HepG2 (cell line): ENCODE results near the gene DENND1C. TPM values are rescaled to one million over a fixed set of nuclear protein-coding genes. Genes with fewer than 3 reads are reported as not detected.

ENCODE experiments used
- HNRNPL ChIP-seq: fragments of 200-400 bp; formaldehyde crosslinking; IDR thresholded peaks from 2 replicates; pipeline ENCODE4 v1.6.1; 2017; ENCODE audit warnings: mild to moderate bottlenecking, low read depth, low read length
- IKZF4 ChIP-seq: sonication (generic); formaldehyde crosslinking; IDR thresholded peaks from 2 replicates; pipeline ENCODE4 v1.5.1; 2020; ENCODE audit warnings: borderline replicate concordance, mild to moderate bottlenecking, low read depth, missing genetic modification reagents; ENCODE audit errors: not compliant biosample characterization
- KLF16 ChIP-seq, 2 experiments: sonication (generic) in 1 of 2; formaldehyde crosslinking in 1 of 2; IDR thresholded peaks; 2 replicates each; pipeline versions ENCODE4 v1.6.1 to v1.8.0; 2016 to 2023; ENCODE audit warnings: missing genetic modification reagents in 2 of 2, missing compliant biosample characterization in 1 of 2
- RAD21 ChIP-seq: fragments of 450-650 bp; formaldehyde crosslinking; IDR thresholded peaks from 2 replicates; pipeline ENCODE4 v1.5.0; 2020; ENCODE audit warnings: mild to moderate bottlenecking
- STAG1 ChIP-seq: sonication (generic); formaldehyde crosslinking; IDR thresholded peaks from 2 replicates; pipeline ENCODE4 v1.4.0; 2020; ENCODE audit warnings: missing genetic modification reagents
- ZNF441 ChIP-seq: sonication (generic); formaldehyde crosslinking; IDR thresholded peaks from 2 replicates; pipeline ENCODE4 v1.7.0; 2021; ENCODE audit warnings: missing genetic modification reagents, borderline replicate concordance
- ZNF740 ChIP-seq: sonication (generic); formaldehyde crosslinking; IDR thresholded peaks from 2 replicates; pipeline ENCODE4 v1.4.0; 2020; ENCODE audit warnings: missing genetic modification reagents
- polyA plus RNA-seq, 8 experiments: library from polyadenylated mRNA; depleted of rRNA in 3 of 8; stranded (reverse) in 7 of 8; unstranded in 1 of 8; fragments of >200 nt; fragmentation: Illumina TruSeq in 4 of 8; extraction: Trizol in 4 of 8; gene quantifications; 2 replicates each; pipeline versions ENCODE4 v1.2.1 to v1.2.3, GENCODE V29; 2011 to 2016; ENCODE audit warnings: low read depth in 4 of 8, missing spikeins in 1 of 8, mixed read lengths in 1 of 8; ENCODE audit not compliant: insufficient read depth in 1 of 8
- total RNA-seq, 5 experiments: library from RNA; depleted of rRNA; stranded (reverse); fragments of >200 nt; fragmentation: Illumina TruSeq; extraction: Trizol; gene quantifications; 2 replicates each; pipeline ENCODE4 v1.2.3, GENCODE V29; 2016; ENCODE audit warnings: low read depth in 1 of 5
- TF ChIP-seq, protein P1 (sequence below): sonication (generic); formaldehyde crosslinking; IDR thresholded peaks from 2 replicates; pipeline ENCODE4 v1.5.0; 2020; ENCODE audit warnings: mild to moderate bottlenecking, missing genetic modification reagents, moderate library complexity
- TF ChIP-seq, protein P2 (sequence below): sonication (generic); formaldehyde crosslinking; IDR thresholded peaks from 2 replicates; pipeline ENCODE4 v1.4.0; 2020; ENCODE audit warnings: low read depth, missing genetic modification reagents
- TF ChIP-seq, protein P3 (sequence below), 2 experiments: sonication (generic) in 1 of 2; formaldehyde crosslinking in 1 of 2; IDR thresholded peaks; 2 replicates each; pipeline versions ENCODE4 v1.4.0 to v1.6.1; 2016 to 2020; ENCODE audit warnings: borderline replicate concordance in 1 of 2, low read depth in 1 of 2, mild to moderate bottlenecking in 1 of 2, missing genetic modification reagents in 1 of 2
- TF ChIP-seq, protein P4 (sequence below): sonication (generic); formaldehyde crosslinking; IDR thresholded peaks from 2 replicates; pipeline ENCODE4 v1.5.1; 2020; ENCODE audit warnings: mild to moderate bottlenecking, missing genetic modification reagents, moderate library complexity

DENND1C gene
- total and polyA plus RNA-seq, 2 of the 13 experiments (the other 11 are each of a cell fraction or from before 2014, with no cell fraction given), result 0.04 to 0.73 TPM

DNA sequence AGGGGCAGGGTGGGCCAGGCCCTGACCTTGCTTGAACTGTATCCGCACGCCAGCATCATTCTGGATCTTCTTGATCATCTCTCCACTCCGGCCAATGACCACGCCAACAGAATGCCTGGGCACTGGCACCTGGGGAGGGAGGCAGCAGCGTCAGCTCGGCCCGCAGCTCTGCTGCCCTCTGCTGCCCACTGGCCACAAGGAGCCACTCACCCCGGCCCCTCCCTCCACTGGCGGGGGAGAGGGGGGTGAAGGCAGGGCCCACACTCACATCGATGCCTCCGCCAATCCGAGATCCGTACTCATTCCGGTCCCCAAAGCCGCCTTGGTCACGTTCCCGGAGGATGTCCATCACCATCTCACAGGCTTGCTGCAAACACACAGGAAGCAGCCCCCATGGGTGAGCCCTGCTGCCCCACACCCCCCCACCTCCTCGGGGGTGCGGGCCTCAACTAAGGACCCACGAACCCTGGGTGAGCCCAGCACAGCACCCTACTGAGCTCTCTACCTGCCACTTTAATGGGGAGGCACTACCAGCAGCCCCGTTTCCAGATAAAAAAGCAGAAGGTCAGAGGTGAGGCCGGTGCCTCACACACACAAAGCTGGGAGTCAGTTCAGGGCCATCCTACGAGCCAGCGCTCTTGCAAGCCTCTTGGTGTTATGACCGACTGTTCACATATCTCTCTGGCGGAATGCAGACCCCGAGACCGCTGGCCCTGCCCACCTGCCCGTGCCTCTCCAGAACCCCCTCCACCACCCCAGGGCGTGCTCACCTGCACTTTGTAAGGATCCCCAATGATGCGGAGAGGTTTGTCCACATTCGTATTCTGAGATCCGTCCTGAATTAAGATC, 63.6 kb downstream of the DENND1C start (continued):
- TF ChIP-seq, protein P1, sequence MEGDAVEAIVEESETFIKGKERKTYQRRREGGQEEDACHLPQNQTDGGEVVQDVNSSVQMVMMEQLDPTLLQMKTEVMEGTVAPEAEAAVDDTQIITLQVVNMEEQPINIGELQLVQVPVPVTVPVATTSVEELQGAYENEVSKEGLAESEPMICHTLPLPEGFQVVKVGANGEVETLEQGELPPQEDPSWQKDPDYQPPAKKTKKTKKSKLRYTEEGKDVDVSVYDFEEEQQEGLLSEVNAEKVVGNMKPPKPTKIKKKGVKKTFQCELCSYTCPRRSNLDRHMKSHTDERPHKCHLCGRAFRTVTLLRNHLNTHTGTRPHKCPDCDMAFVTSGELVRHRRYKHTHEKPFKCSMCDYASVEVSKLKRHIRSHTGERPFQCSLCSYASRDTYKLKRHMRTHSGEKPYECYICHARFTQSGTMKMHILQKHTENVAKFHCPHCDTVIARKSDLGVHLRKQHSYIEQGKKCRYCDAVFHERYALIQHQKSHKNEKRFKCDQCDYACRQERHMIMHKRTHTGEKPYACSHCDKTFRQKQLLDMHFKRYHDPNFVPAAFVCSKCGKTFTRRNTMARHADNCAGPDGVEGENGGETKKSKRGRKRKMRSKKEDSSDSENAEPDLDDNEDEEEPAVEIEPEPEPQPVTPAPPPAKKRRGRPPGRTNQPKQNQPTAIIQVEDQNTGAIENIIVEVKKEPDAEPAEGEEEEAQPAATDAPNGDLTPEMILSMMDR (CRISPR knock-in tag), result peak; percentile 65
- TF ChIP-seq STAG1 (CRISPR knock-in tag) (0 out of 2 replicates have a peak, but pooled peaks have one; percentile 9), KLF16 (CRISPR knock-in tag; IDR thresholded peaks at IDR 0.05) (no peak), HNRNPL (peak; percentile 78; the same call in 1 of the 2 replicates), ZNF441 (no peak), RAD21 (CRISPR knock-in tag) (0 out of 2 replicates have a peak, but pooled peaks have one; percentile 14), ZNF740 (CRISPR knock-in tag) (peak; percentile 58; the same call in 1 of the 2 replicates), IKZF4 (CRISPR knock-in tag) (no peak)
- TF ChIP-seq, protein P2, sequence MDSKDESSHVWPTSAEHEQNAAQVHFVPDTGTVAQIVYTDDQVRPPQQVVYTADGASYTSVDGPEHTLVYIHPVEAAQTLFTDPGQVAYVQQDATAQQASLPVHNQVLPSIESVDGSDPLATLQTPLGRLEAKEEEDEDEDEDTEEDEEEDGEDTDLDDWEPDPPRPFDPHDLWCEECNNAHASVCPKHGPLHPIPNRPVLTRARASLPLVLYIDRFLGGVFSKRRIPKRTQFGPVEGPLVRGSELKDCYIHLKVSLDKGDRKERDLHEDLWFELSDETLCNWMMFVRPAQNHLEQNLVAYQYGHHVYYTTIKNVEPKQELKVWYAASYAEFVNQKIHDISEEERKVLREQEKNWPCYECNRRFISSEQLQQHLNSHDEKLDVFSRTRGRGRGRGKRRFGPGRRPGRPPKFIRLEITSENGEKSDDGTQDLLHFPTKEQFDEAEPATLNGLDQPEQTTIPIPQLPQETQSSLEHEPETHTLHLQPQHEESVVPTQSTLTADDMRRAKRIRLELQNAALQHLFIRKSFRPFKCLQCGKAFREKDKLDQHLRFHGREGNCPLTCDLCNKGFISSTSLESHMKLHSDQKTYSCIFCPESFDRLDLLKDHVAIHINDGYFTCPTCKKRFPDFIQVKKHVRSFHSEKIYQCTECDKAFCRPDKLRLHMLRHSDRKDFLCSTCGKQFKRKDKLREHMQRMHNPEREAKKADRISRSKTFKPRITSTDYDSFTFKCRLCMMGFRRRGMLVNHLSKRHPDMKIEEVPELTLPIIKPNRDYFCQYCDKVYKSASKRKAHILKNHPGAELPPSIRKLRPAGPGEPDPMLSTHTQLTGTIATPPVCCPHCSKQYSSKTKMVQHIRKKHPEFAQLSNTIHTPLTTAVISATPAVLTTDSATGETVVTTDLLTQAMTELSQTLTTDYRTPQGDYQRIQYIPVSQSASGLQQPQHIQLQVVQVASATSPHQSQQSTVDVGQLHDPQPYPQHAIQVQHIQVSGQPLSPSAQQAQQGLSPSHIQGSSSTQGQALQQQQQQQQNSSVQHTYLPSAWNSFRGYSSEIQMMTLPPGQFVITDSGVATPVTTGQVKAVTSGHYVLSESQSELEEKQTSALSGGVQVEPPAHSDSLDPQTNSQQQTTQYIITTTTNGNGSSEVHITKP (CRISPR knock-in tag), result no peak
- TF ChIP-seq, protein P3, sequence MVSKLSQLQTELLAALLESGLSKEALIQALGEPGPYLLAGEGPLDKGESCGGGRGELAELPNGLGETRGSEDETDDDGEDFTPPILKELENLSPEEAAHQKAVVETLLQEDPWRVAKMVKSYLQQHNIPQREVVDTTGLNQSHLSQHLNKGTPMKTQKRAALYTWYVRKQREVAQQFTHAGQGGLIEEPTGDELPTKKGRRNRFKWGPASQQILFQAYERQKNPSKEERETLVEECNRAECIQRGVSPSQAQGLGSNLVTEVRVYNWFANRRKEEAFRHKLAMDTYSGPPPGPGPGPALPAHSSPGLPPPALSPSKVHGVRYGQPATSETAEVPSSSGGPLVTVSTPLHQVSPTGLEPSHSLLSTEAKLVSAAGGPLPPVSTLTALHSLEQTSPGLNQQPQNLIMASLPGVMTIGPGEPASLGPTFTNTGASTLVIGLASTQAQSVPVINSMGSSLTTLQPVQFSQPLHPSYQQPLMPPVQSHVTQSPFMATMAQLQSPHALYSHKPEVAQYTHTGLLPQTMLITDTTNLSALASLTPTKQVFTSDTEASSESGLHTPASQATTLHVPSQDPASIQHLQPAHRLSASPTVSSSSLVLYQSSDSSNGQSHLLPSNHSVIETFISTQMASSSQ (IDR thresholded peaks at IDR 0.05; ENCODE audit: low read depth), result no peak
- TF ChIP-seq, protein P3 (CRISPR knock-in tag; IDR thresholded peaks at IDR 0.05; ENCODE audit: borderline replicate concordance), result no peak
- TF ChIP-seq, protein P4, sequence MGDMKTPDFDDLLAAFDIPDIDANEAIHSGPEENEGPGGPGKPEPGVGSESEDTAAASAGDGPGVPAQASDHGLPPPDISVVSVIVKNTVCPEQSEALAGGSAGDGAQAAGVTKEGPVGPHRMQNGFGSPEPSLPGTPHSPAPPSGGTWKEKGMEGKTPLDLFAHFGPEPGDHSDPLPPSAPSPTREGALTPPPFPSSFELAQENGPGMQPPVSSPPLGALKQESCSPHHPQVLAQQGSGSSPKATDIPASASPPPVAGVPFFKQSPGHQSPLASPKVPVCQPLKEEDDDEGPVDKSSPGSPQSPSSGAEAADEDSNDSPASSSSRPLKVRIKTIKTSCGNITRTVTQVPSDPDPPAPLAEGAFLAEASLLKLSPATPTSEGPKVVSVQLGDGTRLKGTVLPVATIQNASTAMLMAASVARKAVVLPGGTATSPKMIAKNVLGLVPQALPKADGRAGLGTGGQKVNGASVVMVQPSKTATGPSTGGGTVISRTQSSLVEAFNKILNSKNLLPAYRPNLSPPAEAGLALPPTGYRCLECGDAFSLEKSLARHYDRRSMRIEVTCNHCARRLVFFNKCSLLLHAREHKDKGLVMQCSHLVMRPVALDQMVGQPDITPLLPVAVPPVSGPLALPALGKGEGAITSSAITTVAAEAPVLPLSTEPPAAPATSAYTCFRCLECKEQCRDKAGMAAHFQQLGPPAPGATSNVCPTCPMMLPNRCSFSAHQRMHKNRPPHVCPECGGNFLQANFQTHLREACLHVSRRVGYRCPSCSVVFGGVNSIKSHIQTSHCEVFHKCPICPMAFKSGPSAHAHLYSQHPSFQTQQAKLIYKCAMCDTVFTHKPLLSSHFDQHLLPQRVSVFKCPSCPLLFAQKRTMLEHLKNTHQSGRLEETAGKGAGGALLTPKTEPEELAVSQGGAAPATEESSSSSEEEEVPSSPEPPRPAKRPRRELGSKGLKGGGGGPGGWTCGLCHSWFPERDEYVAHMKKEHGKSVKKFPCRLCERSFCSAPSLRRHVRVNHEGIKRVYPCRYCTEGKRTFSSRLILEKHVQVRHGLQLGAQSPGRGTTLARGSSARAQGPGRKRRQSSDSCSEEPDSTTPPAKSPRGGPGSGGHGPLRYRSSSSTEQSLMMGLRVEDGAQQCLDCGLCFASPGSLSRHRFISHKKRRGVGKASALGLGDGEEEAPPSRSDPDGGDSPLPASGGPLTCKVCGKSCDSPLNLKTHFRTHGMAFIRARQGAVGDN, result peak; percentile 33
